NCI-H2227 treated with DMSO at 0.1 percent for 48 hours (cell line): Measurements from ENCODE around the gene HHATL.

Experiments used
- DNase-seq: peaks from one replicate; lab custom pipeline; 2025; lab: John Stamatoyannopoulos, UW

HHATL gene

DNA sequence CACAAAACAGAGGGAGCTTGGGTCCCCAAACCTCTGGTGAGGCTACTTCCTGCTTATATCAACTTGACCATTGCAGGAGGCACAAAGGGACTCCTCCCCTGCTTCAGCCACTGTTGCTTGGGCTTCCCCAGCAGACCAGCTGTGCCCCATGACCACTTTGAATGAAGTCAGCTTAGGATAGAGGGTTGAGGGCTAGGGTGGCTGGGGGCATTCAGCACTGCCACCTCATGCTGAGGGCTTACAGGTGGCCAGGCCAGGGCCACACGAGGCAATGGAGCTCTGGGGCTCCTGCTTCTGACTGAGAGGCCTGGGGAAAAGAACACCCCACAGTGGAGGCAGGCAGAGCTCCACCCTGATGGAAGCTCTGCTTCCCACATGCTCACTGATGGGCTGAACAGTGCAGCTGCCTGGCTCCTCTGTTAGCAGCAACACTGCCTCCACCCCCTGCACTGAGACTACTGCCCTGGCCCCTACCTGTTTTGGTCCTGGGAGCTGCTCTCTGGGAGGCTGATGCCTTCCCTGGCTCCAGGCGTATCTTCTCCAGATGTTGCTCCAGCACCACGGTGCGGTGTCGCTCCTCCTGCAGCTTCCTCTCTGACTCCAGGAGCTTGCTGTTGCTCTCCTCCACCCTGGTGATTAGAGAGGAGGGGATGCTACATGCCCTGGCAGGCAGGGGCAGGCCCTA is 10.2 kb upstream of the HHATL start:
- no peak for DNase-seq

DNA sequence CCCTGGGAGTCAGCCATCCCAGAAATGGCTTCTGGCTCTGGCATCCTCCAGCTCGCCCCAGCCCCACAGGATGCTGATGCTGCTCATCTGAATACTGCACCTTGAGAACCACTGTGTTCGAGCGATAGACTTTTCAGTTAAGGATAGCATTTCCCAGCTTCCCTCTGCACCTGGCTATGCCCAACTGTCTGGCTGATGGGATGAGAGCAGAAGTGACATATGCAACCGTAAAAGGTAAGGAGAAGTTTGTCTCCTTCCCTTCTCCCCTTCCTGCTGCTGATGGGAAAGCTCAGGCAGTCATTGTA is 9.7 kb upstream of the HHATL start:
- no peak for DNase-seq

DNA sequence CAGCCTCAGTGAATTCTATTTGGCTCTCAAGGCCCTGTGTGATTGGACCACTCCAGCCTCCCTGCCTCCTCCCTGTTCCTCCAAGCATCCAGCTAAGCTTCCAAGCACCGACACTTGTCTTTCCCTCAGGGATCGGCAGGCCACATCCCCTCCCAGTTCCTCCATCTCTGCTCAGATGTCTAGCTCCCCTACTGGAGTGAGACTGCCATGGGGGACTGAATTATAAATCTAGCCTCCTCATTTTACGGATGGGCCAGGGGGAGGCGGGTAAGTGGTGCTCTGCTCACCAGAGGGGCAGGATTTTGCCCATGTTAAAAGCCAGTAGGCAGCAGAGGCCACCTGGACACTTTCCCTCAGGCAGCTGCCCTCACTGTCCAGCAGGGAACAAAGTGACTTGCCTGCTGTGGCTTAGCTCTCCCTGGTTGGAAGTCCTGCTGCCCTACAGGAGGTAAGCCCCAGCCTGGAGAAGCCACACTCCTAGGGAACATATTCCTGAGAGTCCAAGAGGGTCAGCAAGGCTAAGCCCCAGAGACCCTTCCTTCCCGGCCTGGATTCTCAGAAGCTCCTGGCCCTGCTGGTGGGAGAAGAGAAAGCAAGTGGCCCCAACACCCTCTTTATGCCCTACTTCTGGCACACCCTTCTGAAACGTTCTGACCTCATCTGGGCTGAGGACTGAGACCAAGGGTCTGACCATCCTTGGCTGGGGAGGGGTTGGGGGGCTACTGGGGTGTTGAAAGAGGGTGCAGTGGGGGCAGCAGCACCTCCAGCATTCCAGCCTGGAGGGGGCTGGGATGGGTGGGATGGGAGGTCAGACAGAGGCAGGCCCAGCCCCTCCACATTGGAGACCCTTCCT is 9.1 kb upstream of the HHATL start:
- no peak for DNase-seq

DNA sequence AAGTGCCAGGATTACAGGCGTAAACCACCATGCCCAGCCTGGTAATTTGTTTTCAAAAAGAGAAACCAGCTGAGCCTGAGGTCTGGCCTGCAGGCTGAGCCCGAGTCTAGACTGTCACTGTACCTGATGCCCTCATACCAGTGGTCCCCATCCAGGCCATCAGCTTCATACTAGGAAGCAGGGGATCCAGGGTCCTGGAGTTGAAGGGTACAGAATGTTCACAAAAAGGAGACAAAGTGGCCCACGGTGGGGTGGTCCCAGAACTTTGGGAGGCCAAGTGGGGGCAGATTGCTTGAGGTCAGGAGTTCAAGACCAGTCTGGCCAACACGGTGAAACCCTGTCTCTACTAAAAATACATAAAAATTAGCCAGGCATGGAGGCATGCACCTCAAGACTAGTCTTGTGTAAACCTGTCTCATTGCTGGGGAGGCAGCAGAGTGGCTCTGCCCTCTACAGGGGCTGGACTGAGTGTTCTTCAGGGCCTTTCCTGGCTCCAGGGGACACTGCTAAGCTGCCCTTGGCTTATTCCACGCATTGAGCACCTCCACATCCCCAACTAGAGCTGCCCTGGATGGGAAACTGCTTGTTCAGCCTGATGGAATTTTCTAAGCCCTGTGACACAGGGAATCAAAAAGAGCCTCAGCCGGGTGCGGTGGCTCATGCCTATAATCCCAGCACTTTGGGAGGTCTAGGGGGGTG is 7.9 kb upstream of the HHATL start:
- no peak for DNase-seq

DNA sequence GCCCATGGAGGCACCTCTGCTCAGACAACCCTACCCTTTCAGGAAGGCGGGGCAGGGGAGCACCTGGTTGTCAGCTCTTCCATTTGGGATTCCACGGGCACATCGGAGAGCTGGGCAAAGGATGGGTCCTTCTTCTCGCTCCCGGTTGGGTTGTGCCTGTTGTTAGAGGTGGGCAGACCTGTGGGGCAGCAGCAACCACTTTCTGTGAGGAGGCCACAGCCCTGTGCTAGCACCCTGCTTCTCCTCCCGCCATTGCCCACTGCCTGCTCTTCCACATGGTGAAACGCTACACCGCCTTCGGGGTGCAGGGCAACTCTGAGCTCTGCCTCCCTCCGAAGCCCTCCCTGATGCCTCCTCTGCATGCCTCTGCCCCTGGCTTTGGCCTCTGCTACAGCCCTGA is 7.0 kb upstream of the HHATL start:
- DNase-seq = no peak

DNA sequence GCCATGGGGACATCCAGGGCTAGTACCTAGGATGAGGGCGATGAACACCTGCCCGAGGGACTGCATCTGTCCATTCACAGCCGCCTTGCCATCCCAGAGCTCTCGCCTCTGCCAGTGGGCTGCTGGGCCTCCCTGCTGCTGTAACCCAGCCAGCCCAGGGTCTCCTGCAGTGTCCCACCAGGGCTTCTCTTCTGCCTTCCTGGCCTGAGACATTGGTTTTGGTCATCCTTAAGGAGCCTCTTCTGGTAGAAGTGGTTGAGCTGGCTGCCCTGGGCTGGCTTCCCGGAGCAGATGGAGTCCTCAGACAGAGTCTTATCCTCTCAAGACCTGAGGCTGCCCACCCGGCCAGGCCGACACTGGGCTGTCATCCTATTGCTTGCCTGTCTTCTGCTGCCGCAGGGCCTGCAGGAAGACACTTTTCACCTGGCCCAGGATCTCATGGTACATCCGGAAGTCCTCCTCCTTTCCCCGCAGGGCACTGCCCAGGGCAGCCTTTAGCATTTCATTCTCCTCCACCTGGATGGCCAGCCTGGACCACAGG is 6.1 kb upstream of the HHATL start:
- no peak for DNase-seq

DNA sequence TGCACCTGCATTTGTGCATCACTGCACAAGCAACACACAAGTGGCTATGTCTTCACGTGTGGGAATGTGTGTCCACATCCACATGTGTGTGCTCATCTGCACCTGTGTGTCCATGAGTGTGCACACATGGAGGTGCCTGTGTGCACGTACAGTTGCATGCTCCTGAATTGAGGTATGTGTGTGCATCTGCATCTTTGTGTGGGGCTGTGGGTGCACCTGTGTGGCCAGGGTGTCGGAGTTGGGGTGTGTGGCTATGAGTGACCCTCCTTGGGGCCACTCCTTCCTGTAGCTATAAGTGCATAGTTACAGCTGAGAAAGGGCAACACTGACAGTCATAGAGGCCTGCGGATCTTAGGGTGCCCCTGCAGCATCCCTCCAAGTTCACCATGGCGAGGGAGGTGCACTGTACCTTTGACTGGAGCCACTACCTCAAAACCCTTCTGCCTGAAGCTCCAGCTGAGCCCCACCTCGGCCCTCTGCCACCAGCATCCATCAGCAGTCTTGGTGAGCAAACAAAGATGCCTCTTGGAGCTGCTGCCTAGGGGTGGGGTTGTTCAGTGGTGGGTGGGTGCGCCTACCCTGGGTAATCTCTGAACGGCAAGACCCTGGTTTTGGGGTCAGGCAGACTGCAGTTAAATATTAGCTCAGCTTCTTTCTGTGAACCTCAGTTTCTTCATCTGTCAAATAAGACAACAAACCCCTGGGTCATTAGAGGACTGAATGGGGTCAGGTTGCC is 5.2 kb upstream of the HHATL start:
- no peak for DNase-seq

DNA sequence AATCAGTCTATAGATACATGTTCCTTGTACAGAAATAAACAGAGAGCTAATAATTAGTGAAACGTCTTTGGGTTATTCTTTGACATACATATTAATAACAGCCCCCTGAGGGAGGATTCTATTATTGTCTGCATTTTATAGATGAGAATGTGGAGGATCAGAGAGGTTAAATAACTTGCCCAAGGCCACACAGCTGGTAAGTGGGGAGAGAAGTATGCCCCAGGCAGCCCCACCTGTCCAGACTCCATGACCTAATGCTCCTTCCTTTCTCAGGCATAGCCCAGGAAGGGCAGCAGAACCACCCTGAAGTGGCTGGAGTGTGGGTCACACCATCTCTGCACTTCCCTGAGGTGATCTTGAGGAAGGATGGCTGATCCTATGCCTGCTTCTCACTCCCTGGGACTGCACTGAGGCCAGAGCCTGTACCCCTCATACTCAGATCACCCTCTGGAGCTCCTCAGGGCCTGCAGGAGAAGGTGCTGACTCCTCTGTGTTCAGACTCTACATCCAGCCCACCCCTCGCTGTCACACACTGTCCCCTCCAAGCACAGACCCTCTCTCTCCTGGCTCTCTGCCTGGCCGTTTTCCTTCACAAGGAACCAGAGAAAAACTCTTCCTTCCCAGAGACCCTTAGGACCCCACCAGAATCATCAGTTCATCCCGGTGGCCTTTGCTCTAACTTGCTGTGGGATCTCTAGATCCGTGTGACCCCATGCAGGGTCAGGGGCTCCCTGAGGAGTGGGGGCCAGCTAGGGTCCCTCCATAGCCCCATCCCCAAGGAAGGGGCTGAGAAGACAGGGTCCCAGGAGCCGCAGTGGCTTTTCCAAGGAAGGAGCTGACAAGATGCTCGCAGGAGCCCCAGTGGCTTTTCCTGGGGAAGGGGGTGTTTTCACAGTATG is 4.4 kb upstream of the HHATL start:
- DNase-seq = no peak

DNA sequence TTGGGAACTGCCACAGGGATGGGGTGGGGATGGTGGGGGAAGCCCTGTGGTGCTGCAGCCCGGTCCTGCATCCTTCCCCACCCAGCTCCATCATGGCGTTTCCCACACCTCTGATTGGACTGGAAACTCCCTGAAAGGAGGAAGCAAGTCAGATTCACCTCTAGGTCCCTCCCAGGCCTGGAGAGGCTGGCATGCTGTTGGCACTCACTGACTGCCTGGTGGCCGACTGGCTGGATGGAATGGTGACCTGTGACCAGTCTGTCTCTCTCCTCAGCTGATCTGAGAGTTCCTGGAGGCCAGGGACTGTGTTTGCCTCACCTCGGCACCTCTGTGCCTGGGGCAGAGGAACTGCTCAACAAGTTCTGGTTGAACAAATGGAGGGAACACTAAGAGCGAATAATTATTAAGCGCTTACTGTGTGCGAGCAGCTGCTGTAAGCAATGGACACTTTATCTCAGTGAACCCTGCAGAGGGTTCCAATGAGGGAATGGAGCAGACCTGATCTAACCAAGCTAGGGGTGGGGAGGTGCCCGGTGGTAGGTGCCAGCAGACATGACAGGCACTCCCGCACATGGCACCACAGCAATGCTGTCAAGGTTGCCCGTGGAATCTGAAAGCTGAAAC is 3.5 kb upstream of the HHATL start:
- no peak for DNase-seq

DNA sequence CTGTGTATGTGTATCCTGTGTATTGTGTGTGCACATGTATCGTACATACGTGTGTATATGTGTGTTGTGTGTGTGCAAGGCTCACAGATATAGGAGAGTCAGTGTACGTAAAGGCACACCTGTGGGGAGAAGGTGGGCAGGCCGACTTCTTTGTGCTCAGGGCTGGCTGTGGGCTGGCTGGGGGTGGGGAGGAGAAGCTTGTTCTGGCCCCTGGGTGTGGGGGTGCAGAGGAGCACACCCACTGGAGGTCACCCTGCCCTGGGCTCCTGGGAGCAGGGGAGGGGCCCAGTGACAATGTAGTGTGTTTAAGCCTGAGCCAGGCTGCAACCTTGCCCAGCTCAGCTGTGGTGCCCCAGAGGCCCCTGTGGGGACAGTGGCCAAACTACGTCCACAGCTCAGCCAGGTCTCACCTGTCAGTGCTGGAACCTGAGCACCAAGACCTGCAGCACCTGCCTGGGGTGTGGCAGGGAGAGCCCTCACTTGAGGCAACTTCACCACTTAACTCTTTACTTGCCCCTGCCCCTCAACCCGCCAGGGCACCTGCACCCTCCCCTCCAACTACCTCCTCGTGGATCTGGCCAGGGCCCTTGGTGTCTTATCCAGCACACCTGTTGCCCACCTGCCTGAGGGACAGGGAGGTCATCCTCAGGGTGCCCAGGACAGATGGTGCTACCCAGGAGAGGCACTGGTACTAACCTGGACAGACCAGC is 2.6 kb upstream of the HHATL start:
- DNase-seq = no peak

DNA sequence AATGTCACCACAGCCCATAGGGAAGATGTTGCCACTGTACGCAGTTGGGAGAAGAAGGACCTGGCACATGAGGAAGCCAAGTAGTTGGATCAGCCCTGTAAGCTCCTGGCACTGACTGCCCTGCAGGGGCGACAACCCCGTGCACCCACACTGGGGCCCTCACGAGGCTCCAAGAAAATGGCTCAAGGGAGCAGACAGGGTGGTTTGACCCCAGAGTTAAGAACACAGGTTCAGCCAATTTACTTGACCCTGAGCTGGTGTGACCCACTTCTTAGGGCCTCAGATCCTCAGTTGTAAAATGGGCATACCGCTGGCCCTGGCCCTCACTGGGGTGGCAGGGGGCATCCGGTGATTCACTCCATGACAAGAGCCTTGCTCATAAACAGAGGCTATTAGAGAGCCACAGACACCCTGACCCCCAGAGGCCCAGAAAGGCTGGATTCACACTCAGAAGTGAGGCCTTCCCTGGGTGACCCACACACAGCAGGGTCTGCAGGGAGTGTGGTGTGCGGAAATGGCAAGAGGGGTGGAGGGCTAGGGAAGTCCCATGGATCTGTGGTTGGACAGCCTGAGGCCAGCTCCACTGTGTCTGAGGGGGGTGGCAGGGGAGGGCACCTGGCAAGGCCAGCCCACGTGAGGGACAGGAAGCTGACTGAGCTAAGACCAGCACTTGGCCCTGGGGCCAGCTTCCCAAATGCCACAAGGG is 1.7 kb upstream of the HHATL start:
- no peak for DNase-seq

DNA sequence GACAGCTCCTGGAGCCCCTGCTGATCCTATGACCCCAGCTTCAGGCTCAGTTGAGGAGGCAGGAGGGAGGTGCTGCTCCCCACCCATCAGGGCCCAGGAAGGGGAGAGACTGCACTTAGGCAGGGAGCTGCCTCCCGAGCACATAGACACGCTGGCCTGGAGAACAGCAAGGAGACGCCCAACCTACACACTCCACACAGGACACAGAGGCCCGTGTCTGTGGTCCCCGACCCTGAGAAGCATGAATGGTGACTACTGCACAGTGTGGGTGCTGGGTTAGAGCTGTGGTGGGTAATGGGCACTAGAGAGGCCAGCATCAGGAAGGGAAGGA is 1.1 kb upstream of the HHATL start:
- DNase-seq = no peak

DNA sequence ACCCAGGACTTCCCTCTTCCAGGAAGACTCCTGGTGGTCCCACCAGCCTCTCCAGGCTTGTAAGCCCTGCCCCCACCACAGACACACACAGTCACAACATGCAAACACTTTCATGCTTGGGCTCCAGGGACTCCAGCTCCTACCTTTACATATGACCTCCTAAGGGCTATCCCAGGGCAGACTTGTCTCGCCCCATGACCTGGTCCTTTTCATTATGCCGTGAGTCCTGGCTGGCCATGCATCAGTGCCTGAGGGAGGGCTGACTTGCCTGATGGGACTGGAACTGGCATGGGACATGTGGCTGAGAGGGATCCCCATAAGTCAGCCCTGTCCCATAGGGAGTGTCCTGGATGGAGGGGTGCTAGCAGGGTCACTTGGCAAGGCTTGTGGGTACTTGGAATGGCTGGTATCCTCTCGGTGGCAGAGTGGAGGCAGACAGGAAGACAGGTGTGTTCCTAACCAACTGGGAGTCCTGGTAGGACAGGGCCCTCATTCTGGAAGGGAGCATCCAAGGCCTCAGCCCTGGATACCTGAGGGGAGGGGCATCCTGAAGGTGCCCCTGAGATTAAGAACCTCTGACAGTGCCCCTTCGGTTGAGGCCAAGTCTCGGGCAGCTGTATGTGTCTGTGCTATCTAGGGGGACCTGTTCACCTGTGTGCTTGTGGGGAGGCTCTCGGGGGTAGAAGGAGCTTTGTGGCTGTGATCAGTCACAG is 540 bp upstream of the HHATL start:
- no peak for DNase-seq

DNA sequence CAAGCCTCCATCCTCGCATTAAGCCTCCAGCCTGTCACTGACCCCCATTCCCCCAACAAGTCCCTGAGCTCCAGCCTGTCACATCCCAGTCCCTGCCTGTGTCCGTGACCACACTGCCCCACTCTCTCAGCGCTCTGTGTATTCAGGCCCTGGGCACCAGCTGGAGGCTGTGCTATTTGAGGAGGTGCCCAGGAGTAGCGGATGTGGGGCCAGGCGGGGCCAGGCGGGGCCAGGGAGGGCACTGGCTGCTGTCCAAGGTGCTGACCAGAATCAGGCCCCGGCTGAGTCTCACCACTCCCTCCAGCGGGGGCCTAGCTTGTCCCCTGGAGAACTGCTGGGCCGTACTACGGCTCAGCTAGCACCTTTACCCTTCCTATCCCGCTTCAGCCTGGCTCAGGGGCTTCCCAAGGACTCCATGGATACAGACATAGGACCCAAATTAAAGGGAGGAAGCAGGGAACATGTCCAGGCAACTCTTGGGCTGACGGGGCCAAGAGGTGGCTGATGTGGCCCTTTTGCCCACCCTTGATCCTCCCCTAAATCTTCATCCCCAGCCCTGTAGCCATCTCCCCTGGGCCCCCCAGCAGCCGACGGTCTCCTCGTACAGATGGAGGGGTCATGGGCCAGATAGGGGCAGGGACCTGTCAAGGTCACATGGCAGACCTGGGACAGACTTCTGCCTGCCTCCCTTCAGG is 1.1 kb downstream of the HHATL start:
- DNase-seq = no peak

DNA sequence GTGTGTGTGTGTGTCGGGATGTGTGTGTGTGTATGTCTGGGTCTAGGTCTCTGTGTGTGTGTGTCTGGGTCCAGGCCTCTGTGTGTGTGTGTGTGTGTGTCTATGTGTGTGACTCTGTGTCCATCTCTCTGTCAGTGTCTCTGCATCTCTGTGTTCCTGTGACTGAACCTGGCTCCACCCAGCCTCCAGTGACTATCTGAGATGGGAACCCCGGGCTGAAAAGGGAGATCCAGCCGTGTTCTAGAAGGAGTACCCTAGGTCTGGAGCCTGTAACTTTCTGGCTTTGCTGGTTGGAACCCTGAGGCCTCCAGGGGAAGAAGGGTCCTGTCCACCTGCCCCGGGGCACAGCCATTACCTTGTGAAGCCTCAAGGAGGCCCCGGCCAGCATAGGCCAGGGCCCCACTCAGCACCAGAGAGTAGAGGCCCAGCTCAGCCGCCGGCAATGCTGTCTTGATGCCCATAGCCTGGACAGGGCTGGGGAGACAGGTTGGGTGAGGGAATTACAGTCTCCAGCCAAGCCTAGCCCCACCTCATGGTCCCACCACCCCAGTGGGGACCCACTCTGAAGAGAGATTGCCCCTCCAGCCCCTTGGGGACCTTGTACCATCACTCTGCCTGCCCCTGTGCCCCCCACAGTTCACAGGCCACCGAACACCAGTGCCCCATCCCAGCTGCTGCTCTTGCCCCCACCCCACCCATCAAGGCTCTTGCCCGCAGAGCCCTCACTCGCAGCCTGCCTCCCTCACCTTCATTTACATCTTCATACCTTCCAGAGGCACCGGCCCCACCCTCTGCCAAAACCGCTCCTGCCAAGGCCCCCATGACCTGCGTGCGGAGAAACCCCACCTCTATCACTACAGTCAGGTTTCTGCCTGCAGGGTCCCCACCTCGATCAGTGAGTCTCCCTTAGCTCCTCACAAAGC is 2.0 kb downstream of the HHATL start:
- DNase-seq = no peak

DNA sequence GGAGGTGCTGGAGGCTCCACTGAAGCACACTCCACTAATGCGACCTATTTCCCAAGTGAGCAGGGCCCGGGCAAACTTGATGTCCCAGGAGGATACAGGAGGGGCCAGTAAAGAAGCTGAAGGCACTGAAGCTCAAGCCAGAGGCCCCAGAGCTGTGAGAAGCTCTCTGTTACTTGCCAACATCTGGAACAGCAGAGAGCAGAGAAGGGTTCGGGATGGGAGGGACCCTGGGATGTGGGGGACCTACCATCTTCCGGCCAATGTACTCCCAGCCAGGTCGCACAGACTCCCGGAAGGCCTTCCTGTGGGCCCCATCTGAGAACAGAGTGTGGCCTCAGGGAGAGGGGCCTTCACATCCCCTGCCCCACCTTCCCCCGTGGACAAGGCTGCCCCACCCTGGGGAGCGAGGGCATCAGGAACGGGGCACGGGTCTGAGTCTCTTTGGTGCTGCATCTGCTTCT is 3.1 kb downstream of the HHATL start:
- DNase-seq = no peak

DNA sequence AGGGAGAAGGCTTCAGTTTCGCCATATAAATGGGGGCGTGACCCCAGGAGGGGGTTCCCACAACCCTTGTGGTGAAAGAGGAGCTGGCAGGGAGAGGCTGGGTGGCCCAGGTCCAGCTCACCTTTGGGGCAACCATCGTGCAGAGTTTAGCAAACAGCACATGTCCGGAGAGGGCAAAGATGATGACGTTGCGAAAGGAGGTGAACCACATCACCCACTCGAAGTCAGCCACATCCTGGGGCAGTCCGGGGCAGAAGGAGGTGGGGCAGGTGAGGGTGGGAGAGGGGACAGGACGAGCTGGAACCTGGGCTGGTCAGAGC is 3.7 kb downstream of the HHATL start:
- no peak for DNase-seq
